Measurements from ENCODE around the gene OMP.

OMP gene

GRCh38 chr11:77150836-77151235, 48.2 kb downstream of the OMP start:
- H3K27ac ChIP-seq (ENCODE audit: low read length), result no peak overlapping the region

DNA sequence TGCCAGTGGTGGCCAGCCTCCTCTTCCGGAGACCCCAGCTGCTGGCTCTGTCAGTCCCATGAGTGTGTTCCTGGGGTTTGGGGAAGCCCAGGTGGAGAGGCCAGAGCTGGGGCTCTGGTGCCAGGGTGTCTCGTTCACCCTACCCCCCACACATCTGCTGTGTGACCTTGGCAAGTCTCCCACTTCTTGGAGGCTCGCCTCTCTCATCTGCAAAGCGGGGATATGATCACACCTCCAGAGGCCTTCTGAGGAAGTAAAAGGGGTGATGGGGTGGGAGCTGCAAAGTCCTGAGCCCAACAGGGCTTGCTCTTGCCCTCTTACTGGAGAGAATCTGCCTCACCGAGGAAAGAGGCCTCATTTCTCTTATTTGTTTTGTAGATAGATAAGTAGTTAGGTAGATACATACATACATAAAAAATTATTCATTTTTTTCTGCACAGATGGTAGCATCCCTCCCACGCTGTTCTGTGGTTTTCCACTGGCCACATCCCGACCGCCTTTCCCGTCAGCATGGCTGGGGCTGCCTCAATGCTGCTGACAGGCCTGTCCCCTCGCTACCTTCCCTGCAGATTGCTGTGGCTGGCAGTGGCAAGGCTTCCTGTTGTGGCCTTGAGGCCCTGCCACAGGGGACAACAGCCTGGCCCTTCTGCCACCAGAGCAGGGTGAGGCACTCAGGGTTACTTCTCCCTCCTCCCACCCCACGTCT, 49.3 kb downstream of the OMP start:
- no peaks in the 10 kb centered on the region for H3K9me3 ChIP-seq (ENCODE audit: control insufficient read depth in 2 of 2, low read length in 2 of 2)
- H3K4me1 ChIP-seq (ENCODE audit: control insufficient read depth, insufficient read depth, low read length), result no peaks in the 10 kb centered on the region
- H3K9ac ChIP-seq (ENCODE audit: low read length in 2 of 2), result no peak overlapping the region
- H3K27me3 ChIP-seq (ENCODE audit: control insufficient read depth in 1 of 2, insufficient read depth in 2 of 2, low read length in 2 of 2), result peaks cover 2 to 7% of the 10 kb centered on the region in 2 donors
- no peak overlapping the region for H3K27ac ChIP-seq (ENCODE audit: low read length)
- no peaks in the 10 kb centered on the region for H3K36me3 ChIP-seq (ENCODE audit: control insufficient read depth in 2 of 2, insufficient read depth in 2 of 2, low read length in 2 of 2)
- no peak overlapping the region for H3K4me3 ChIP-seq (ENCODE audit: low read length in 2 of 2)

More at GRCh38 chr11:77150836-77151235, 48.2 kb downstream of the OMP start:
- Histone ChIP-seq H3K36me3 (ENCODE audit: control insufficient read depth in 2 of 2, insufficient read depth in 2 of 2, low read length in 2 of 2) (no peaks in the 10 kb centered on the region), H3K4me1 (ENCODE audit: control insufficient read depth, insufficient read depth, low read length) (no peaks in the 10 kb centered on the region), H3K9ac (ENCODE audit: low read length in 2 of 2) (no peak overlapping the region), H3K4me3 (ENCODE audit: low read length in 2 of 2) (no peak overlapping the region), H3K27me3 (ENCODE audit: control insufficient read depth in 1 of 2, insufficient read depth in 2 of 2, low read length in 2 of 2) (peaks cover 2 to 7% of the 10 kb centered on the region in 2 donors), H3K9me3 (ENCODE audit: control insufficient read depth in 2 of 2, low read length in 2 of 2) (no peaks in the 10 kb centered on the region)

GRCh38 chr11:77152846-77153245, 50.2 kb downstream of the OMP start:
- H3K36me3 ChIP-seq (ENCODE audit: control insufficient read depth in 2 of 2, insufficient read depth in 2 of 2, low read length in 2 of 2), result no peaks in the 10 kb centered on the region
- H3K27me3 ChIP-seq (ENCODE audit: control insufficient read depth in 1 of 2, insufficient read depth in 2 of 2, low read length in 2 of 2), result peaks cover 2 to 4% of the 10 kb centered on the region in 2 donors
- no peaks in the 10 kb centered on the region for H3K4me1 ChIP-seq (ENCODE audit: control insufficient read depth, insufficient read depth, low read length)
- no peak overlapping the region for H3K9ac ChIP-seq (ENCODE audit: low read length in 2 of 2)
- H3K4me3 ChIP-seq (ENCODE audit: low read length in 2 of 2), result no peak overlapping the region
- no peak overlapping the region for H3K27ac ChIP-seq (ENCODE audit: low read length)
- H3K9me3 ChIP-seq (ENCODE audit: control insufficient read depth in 2 of 2, low read length in 2 of 2), result no peaks in the 10 kb centered on the region

Data from stomach smooth muscle (tissue), 2 donors.